ENCODE measurements around the gene ZKSCAN2.

DNA sequence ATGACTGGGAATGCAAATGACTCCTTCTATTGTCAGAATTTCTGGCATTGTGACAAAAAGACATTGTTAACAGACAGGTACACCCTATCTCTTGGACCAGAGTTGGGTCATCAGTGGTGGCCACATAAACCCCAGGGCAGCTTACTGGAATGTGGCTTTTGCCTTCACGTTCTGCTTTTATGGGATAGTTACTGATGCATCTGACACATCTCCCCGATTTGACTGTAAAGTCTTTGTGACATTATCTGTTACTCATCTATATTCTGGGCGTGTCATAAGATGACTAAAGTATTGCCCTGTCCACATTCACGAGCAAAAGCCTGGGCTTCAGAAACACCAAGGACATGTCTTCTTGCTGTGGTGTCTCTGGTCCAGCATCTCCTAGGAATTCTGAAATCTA lies 59.6 kb downstream of the ZKSCAN2 start:
- TF ChIP-seq POLR2AphosphoS5 (IDR thresholded peaks at IDR 0.05) (no peak), POLR2A (IDR thresholded peaks at IDR 0.05) (no peak)

All from breast epithelium (tissue), 3 donors.